SK-MEL-5 (cell line): Measurements from ENCODE around the gene LDB2. TPM values are rescaled to one million over a fixed set of nuclear protein-coding genes. Genes with fewer than 3 reads are reported as not detected.

Experiments used
- DNase-seq: peaks from one replicate; pipeline ENCODE4 v3.0.0-alpha.2; 2016; ENCODE audit warnings: low read depth, low spot score
- in situ Hi-C: cut with HindIII; loops from 2 replicates; pipeline ENCODE4 v1.10.0; 2016; ENCODE audit warnings: low sequenced_read_pairs, high pct_unique_total_duplicates, low pct_unique_long_range_greater_than_20kb
- total RNA-seq: library from RNA; depleted of rRNA; stranded (reverse); fragments of >200 nt; shearing (Covaris generic); gene quantifications from 2 replicates; pipeline ENCODE4 v1.2.3, GENCODE V29; 2014

LDB2 gene
- total RNA-seq, 1 experiment from 2014 or later = 0.61 TPM

GRCh38 chr4:16692524-16692923 is 205.9 kb downstream of the LDB2 start:
- in situ Hi-C loops = no loop called here
- DNase-seq = peak; percentile 14

DNA sequence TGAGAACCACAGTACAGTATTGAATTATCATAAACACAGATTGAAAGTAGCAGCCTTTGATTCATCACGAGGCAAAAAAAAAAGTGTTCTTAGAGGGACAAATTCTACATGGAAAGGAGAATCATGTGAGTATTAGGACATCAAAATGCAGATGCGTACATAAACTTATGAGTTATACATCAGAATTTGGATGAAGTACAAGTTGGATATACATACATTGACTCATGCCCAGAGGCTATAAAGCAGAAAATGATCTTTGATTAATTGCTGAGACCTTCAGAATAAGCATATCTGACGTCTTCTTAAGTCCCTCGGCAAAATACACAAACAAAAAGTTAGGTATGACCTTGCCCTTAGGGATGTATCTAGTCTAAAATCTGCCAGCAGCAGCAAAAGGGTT is 206.4 kb downstream of the LDB2 start:
- DNase-seq = peak; percentile 62
- in situ Hi-C loops = no loop called here

- no peak for DNase-seq
- in situ Hi-C loops = no loop called here
These were observed 207.0 kb downstream of the LDB2 start for GRCh38 chr4:16691450-16691849.

- in situ Hi-C loops = no loop called here
These were observed 210.6 kb downstream of the LDB2 start for GRCh38 chr4:16687845-16688244.

GRCh38 chr4:16687011-16687410 is 211.4 kb downstream of the LDB2 start:
- DNase-seq = no peak
- in situ Hi-C loops = no loop called here

More at GRCh38 chr4:16687845-16688244, 210.6 kb downstream of the LDB2 start:
- DNase-seq = no peak

GRCh38 chr4:16686195-16686594 is 212.2 kb downstream of the LDB2 start:
- in situ Hi-C loops = no loop called here
- DNase-seq = no peak

DNA sequence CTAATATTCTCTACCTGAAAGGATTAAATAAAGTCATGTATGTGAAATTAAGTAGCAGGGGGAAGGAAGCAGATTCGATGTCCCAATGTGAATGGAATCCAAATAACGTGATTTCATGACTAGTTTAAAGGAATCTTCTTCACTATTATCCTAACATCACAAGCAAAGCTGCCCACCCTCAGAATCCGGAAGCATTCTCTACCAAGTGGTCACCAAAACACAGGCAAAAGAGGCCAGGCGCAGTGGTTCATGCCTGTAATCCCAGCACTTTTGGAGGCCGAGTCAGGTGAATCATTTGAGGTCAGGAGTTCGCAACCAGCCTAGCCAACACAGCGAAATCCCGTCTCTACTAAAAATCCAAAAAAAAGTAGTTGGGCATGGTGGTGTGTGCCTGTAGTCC is 212.9 kb downstream of the LDB2 start:
- no peak for DNase-seq
- in situ Hi-C loops = no loop called here

- DNase-seq = no peak
- in situ Hi-C loops = no loop called here
These were observed 213.5 kb downstream of the LDB2 start for GRCh38 chr4:16684935-16685334.

GRCh38 chr4:16684097-16684496 is 214.3 kb downstream of the LDB2 start:
- peak; percentile 8 for DNase-seq
- in situ Hi-C loops = no loop called here

- no peak for DNase-seq
- in situ Hi-C loops = no loop called here
These were observed 215.5 kb downstream of the LDB2 start for GRCh38 chr4:16682975-16683374.

DNA sequence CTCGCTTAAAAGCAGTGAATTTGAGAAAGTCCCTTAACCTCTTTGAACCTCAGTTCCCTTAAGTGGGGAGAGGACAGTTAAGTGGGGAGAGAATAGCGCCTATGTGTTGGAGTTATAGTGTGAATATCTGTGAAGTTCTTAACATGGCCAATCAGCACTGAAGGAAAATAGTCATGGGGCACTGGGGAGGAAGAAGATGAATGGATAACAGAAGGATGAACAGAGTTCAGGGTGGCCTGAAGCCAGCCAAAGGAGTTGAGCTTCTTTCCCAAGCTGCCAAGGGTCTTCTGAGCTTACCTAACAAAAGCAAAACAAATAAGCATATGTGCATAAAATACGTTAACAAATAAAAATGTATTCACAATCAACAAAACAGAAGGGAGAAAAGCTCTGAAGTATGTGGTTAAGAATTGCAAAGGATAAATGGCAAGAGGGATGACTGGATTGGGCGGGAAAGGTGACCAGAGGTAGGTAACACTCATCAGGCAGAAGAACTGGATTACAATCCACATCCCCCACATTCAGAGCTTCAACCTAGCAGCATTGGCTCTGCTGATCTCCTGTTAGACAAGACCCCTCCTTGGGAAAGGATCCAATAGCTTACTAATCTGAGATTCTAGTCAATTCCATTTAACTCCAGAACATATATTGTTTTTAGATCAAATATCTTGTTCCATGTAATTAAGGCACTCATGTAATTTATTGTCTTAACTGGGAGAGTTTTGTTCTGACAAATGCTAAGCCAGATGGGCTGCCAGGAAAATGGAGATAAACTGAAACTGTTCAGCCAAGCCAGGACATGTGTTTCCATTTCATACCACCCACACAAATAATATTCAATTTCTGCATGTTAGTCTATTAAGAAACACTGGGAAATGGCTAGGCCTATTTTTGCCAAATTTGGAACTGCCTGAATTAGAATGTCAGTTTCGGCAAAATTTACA is 221.2 kb downstream of the LDB2 start:
- DNase-seq = no peak

GRCh38 chr4:16676230-16676770 is 222.1 kb downstream of the LDB2 start:
- DNase-seq = no peak
- in situ Hi-C loops = no loop called here

More for the DNA sequence above, 221.2 kb downstream of the LDB2 start:
- in situ Hi-C loops = no loop called here

- in situ Hi-C loops = no loop called here
- DNase-seq = no peak
These were observed 224.4 kb downstream of the LDB2 start for GRCh38 chr4:16674082-16674481.

DNA sequence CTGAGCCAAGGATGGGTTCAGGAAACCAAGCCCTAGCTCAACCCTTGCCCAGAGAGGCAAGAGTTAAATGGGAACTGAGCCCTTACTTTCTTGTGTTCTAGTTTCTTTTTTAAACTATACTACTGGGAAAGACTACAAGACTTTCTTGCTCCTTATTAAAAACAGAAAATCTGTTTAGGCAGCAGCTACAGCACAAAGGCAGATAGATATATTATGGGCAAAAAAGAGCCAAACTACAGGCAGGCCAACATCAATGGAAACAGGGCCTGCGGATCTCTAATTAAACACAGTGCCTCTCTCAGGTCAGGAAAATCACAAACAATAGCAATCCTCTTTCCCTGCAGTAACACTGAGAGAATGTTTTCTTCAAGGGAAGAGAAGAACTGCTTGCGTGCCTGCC is 226.0 kb downstream of the LDB2 start:
- DNase-seq = no peak
- in situ Hi-C loops = no loop called here

GRCh38 chr4:16671741-16672140 is 226.7 kb downstream of the LDB2 start:
- DNase-seq = no peak
- in situ Hi-C loops = no loop called here

DNA sequence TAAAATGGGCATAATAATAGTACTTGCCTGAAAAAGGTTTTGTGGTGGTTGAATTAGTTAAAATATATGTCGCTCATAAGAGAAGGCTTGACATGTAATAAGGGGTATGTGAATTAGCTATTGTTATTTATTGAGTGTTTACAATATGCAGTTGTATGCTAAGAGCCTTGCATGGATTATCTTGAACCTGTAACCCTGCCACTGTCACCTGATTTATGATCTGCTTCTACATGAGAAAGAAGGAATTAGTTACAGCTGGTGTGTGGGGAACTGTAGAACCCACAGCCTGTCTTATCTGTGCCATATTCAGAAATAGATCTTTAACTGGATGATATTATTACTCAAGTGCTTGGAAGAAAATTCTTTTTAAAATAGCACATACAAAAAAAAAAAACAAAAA is 227.7 kb downstream of the LDB2 start:
- in situ Hi-C loops = no loop called here
- no peak for DNase-seq

DNA sequence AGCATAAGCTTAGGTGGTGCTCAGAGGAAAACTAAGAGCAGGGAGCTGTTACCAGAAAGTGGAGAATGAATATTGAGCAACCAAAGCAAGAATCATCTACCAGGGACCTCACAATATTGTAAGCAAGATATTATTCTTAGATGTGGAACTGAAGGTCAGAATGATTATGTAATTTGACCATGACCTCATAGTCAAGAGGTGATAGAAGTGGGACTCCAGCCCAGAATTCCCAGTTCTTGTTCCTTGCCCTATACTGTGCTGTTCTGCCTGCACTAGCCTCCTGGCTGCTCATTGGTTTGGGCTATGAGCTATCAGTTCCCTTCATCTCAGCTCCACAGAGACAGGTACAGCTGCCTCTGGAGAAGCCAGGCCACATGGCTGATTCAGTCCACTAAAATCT is 229.4 kb downstream of the LDB2 start:
- in situ Hi-C loops = no loop called here
- DNase-seq = no peak

GRCh38 chr4:16668488-16668887 is 230.0 kb downstream of the LDB2 start:
- no peak for DNase-seq
- in situ Hi-C loops = no loop called here

- no peak for DNase-seq
- in situ Hi-C loops = no loop called here
These were observed 231.0 kb downstream of the LDB2 start for GRCh38 chr4:16667464-16667863.
